K562 (cell line): Measurements from ENCODE around the gene SLC25A45. TPM values are rescaled to one million over a fixed set of nuclear protein-coding genes. Genes with fewer than 3 reads are reported as not detected.
A peak's percentile ranks its signal among the peaks of the same experiment; 100 is the strongest.

Experiments
- ARID3A ChIP-seq: IDR thresholded peaks from 2 replicates; pipeline ENCODE4 v1.6.1; 2012; ENCODE audit warnings: low read depth, low read length, improper control_type of control experiment, borderline replicate concordance
- ATF1 ChIP-seq, 2 experiments: fragments of 450-650 bp in 1 of 2; IDR thresholded peaks; 2 replicates each; pipeline ENCODE4 v1.6.1; 2016; ENCODE audit warnings: missing compliant biosample characterization in 1 of 2, missing genetic modification characterization in 1 of 2
- CTCF ChIP-seq, 3 experiments: IDR thresholded peaks in 2 of 3; conservative IDR thresholded peaks in 1 of 3; 2 replicates each; pipeline ENCODE4 v1.5.1; 2011 to 2012; ENCODE audit warnings: low read length in 3 of 3, mild to moderate bottlenecking in 3 of 3, control low read depth in 2 of 3, improper control_type of control experiment in 1 of 3, inconsistent platforms in 1 of 3, low read depth in 1 of 3, mixed read lengths in 1 of 3, moderate library complexity in 1 of 3; ENCODE audit not compliant: insufficient read depth in 2 of 3
- E2F6 ChIP-seq, 2 experiments: IDR thresholded peaks; 2 replicates each; pipeline ENCODE4 v1.6.1; 2011; ENCODE audit warnings: borderline replicate concordance in 1 of 2, control low read depth in 1 of 2, low read depth in 1 of 2, low read length in 1 of 2, mild to moderate bottlenecking in 1 of 2, mixed read lengths in 1 of 2, moderate library complexity in 1 of 2; ENCODE audit not compliant: insufficient read depth in 1 of 2, insufficient read length in 1 of 2, poor library complexity in 1 of 2, severe bottlenecking in 1 of 2; ENCODE audit errors: extremely low read depth in 1 of 2
- EP400 ChIP-seq: fragments of 450-650 bp; IDR thresholded peaks from 2 replicates; pipeline ENCODE4 v1.6.1; 2017; ENCODE audit warnings: antibody characterized with exemption, mild to moderate bottlenecking, moderate library complexity
- MITF ChIP-seq: IDR thresholded peaks from 2 replicates; pipeline ENCODE4 v1.6.1; 2014; ENCODE audit warnings: antibody characterized with exemption
- MNT ChIP-seq, 2 experiments: fragments of 450-650 bp; conservative IDR thresholded peaks; 2 replicates each; pipeline ENCODE4 v1.6.1; 2017; ENCODE audit warnings: mild to moderate bottlenecking in 2 of 2, moderate library complexity in 2 of 2
- PBX2 ChIP-seq, 2 experiments: IDR thresholded peaks in 1 of 2; conservative IDR thresholded peaks in 1 of 2; 2 replicates each; pipeline ENCODE4 v1.6.1; 2016; ENCODE audit warnings: low read depth in 2 of 2, mild to moderate bottlenecking in 1 of 2, missing compliant biosample characterization in 1 of 2, missing genetic modification characterization in 1 of 2, moderate library complexity in 1 of 2
- SMAD2 ChIP-seq: fragments of 150-350 bp; IDR thresholded peaks from 2 replicates; pipeline ENCODE4 v1.6.1; 2014; ENCODE audit warnings: low read depth, mild to moderate bottlenecking, low read length
- SMC3 ChIP-seq: conservative IDR thresholded peaks from 2 replicates; pipeline ENCODE4 v1.6.1; 2011; ENCODE audit warnings: low read depth, low read length, improper control_type of control experiment; ENCODE audit not compliant: insufficient read depth
- YY1 ChIP-seq, 3 experiments: IDR thresholded peaks; 2 replicates each; pipeline ENCODE4 v1.6.1; 2011; ENCODE audit warnings: low read length in 2 of 3, mild to moderate bottlenecking in 2 of 3, moderate library complexity in 2 of 3, borderline replicate concordance in 1 of 3, control low read depth in 1 of 3, low read depth in 1 of 3; ENCODE audit not compliant: insufficient read depth in 3 of 3, insufficient replicate concordance in 2 of 3, control insufficient read depth in 1 of 3, insufficient read length in 1 of 3; ENCODE audit errors: extremely low read depth in 1 of 3
- ZNF507 ChIP-seq: conservative IDR thresholded peaks from 2 replicates; pipeline ENCODE4 v1.6.1; 2017; ENCODE audit warnings: missing genetic modification characterization, missing compliant biosample characterization
- ZNF764 ChIP-seq: fragments of 250-450 bp; sonication (Bioruptor Pico); IDR thresholded peaks from 2 replicates; pipeline ENCODE4 v1.4.0; 2020; ENCODE audit warnings: low read depth, mild to moderate bottlenecking, moderate library complexity
- polyA plus RNA-seq, 8 experiments: library from polyadenylated mRNA; depleted of rRNA in 4 of 8; stranded (reverse) in 5 of 8; unstranded in 3 of 8; fragments of >200 nt; fragmentation: Nextera tagmentation in 2 of 8; fragmentation: Illumina TruSeq in 1 of 8; extraction: Ambion mirVana in 2 of 8; extraction: Trizol in 1 of 8; gene quantifications; 2 replicates each; pipeline versions ENCODE4 v1.2.1 to v1.2.3, GENCODE V29; 2011 to 2014; ENCODE audit warnings: inconsistent platforms in 1 of 8, missing spikeins in 1 of 8
- total RNA-seq, 7 experiments: library from RNA; depleted of rRNA in 6 of 7; stranded (reverse); fragments of >200 nt in 6 of 7; fragmentation: Illumina TruSeq in 2 of 7; extraction: Trizol in 2 of 7; gene quantifications; 2 replicates each; pipeline versions ENCODE4 v1.2.1 to v1.2.3, GENCODE V29; 2011 to 2021; ENCODE audit warnings: low replicate concordance in 1 of 7

SLC25A45 gene
- total and polyA plus RNA-seq, 9 of the 15 experiments (the other 6 are each of a cell fraction or from before 2014, with no cell fraction given): 0.15 to 2.3 (median 0.68) TPM

GRCh38 chr11:65329944-65330403, 52.5 kb downstream of the SLC25A45 start (continued):
- TF ChIP-seq ARID3A: peak; percentile 83; the same call in 1 of the 2 replicates
- TF ChIP-seq ZNF507 (tag): no peak
- 0 out of 4 replicates have a peak, but pooled peaks of 1 of the 2 experiments have one; percentile 31 for TF ChIP-seq MNT (conservative IDR thresholded peaks at IDR 0.05)
- no peak for TF ChIP-seq ATF1 (CRISPR knock-in tag; IDR thresholded peaks at IDR 0.05)
- TF ChIP-seq ATF1 (tag; IDR thresholded peaks at IDR 0.05): no peak; the same call in 1 of the 2 replicates
- peak; percentile 62 for TF ChIP-seq EP400
- TF ChIP-seq SMAD2: no peak
- peak in 1 of 2 experiments; percentile 47 for TF ChIP-seq E2F6 (IDR thresholded peaks at IDR 0.05; ENCODE audit: borderline replicate concordance in 1 of 2, extremely low read depth in 1 of 2, insufficient read depth in 1 of 2, insufficient read length in 1 of 2, low read depth in 1 of 2, low read length in 1 of 2, poor library complexity in 1 of 2, severe bottlenecking in 1 of 2)
- no peak for TF ChIP-seq ZNF764 (CRISPR knock-in tag)
- no peak for TF ChIP-seq PBX2 (CRISPR knock-in tag; IDR thresholded peaks at IDR 0.05; ENCODE audit: low read depth)
- TF ChIP-seq PBX2 (tag; conservative IDR thresholded peaks at IDR 0.05; ENCODE audit: low read depth): peak; percentile 61
- peak; percentile 78 to 82 (median 80) for TF ChIP-seq CTCF (IDR thresholded peaks at IDR 0.05 in 2 of 3, conservative IDR thresholded peaks at IDR 0.05 in 1 of 3; ENCODE audit: insufficient read depth in 2 of 3, low read depth in 1 of 3, low read length in 3 of 3)
- TF ChIP-seq YY1 (IDR thresholded peaks at IDR 0.05; ENCODE audit: borderline replicate concordance in 1 of 3, control insufficient read depth in 1 of 3, extremely low read depth in 1 of 3, insufficient read depth in 3 of 3, insufficient read length in 1 of 3, insufficient replicate concordance in 2 of 3, low read depth in 1 of 3, low read length in 2 of 3): peak in 1 of 3 experiments; percentile 78
- peak; percentile 68; the same call in 1 of the 2 replicates for TF ChIP-seq SMC3
- no peak for TF ChIP-seq MITF
